ENCODE data around the gene HSPB7. TPM values are rescaled to one million over a fixed set of nuclear protein-coding genes. Genes with fewer than 3 reads are reported as not detected.
"Not testable (repeated sequence)": the region's sequence is repeated elsewhere in the genome, so short reads cannot be mapped to it uniquely, and the experiment has no call there.

Gene HSPB7
- total and polyA plus RNA-seq, 10 donors: 0.60 to 8.1 (median 2.4) TPM

DNA sequence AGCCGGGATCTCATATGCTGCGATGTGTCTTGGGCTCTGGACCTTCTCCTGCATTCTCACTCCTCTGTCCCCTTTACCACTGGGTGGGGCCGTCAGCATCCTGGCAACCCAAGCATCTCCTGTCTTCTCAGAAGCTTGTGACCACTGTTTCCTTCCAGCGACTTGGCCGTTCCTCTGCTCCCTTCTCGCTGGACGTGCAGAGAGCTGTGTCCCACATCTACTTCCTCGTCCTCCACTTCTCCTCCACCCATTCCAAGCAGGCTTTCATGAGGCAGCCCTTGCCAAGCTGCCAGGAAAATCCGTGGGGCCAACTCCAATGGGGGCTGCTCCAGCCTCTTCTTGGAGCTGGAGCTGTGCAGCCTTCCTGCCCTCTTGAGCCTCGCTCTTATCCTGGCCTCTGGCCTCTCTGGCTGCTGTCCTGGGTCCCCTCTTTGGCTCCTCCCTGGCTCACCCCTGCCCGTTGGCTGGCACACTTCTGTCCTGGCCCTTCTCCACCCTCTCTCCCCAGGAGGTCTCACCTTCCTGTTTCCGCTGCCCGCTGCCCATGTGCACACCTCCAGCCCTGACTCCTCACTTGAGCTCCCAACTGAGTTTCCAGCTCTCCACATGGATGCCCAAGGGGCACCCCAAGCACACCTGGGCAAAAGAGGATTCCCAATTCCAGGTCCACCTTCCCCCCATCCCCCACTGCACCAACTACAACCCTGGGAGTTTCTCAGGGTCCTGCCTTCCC lies 46.9 kb upstream of the HSPB7 start:
- no peaks in the 10 kb centered on the region for H3K27me3 ChIP-seq (replicated peaks in 1 of 7)
- no peaks in the 10 kb centered on the region for H3K9me3 ChIP-seq
- no peaks in the 10 kb centered on the region for H3K36me3 ChIP-seq
- no peak for DNase-seq
- intact Hi-C loops (cut with DNase I; ENCODE audit: low total_unique reads): no loop called here
- H3K27ac ChIP-seq: no peak overlapping the region
- H3K4me3 ChIP-seq: no peak overlapping the region
- TF ChIP-seq POLR2A (IDR thresholded peaks at IDR 0.05): no peak
- no peak for TF ChIP-seq CTCF (IDR thresholded peaks at IDR 0.05 in 8 of 11, conservative IDR thresholded peaks at IDR 0.05 in 3 of 11)
- no peak for TF ChIP-seq POLR2AphosphoS5 (IDR thresholded peaks at IDR 0.05)
- H3K4me1 ChIP-seq: peaks cover 0 to 35% (median 15%) of the 10 kb centered on the region in 6 donors
- WGBS, 5 donors: 32 to 38% (median 36%) methylated on average over 13 of the region's 13 CpGs

DNA sequence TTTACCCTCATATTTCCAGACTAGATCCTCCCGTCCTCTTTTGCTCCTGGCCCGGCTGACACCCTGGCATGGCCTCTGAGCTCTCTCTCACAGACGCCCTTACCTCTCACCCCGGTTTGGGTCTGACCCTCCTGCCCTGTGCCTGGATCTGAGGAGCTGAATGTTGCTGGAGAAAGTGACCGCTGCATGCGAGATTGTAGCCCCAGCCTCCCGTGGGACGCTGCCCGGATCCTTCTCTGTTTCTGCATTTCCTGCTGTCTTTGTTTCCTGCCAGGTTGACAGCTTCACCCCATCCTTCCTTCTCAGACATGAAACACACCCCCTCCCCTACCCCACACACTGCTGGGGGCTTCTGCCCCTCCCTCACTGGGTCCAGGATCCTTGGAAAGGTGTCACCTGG lies 46.1 kb upstream of the HSPB7 start:
- H3K27ac ChIP-seq: no peak overlapping the region
- no peak for TF ChIP-seq POLR2A (IDR thresholded peaks at IDR 0.05)
- TF ChIP-seq POLR2AphosphoS5 (IDR thresholded peaks at IDR 0.05): no peak
- no peak for TF ChIP-seq CTCF (IDR thresholded peaks at IDR 0.05 in 8 of 11, conservative IDR thresholded peaks at IDR 0.05 in 3 of 11)
- intact Hi-C loops (cut with DNase I; ENCODE audit: low total_unique reads): no loop called here
- no peaks in the 10 kb centered on the region for H3K9me3 ChIP-seq
- WGBS, 5 donors: 37 to 56% (median 44%) methylated on average over 9 of the region's 9 CpGs
- H3K36me3 ChIP-seq: no peaks in the 10 kb centered on the region
- no peak for DNase-seq
- H3K4me3 ChIP-seq: no peak overlapping the region
- H3K4me1 ChIP-seq: peaks cover 0 to 28% (median 15%) of the 10 kb centered on the region in 6 donors
- no peaks in the 10 kb centered on the region for H3K27me3 ChIP-seq (replicated peaks in 1 of 7)

- Histone ChIP-seq H3K4me3 (no peak overlapping the region), H3K4me1 (peaks cover 0 to 22% (median 11%) of the 10 kb centered on the region in 6 donors), H3K27ac (no peak overlapping the region), H3K36me3 (no peaks in the 10 kb centered on the region), H3K9me3 (no peaks in the 10 kb centered on the region), H3K27me3 (replicated peaks in 1 of 7) (no peaks in the 10 kb centered on the region)
- 90 to 93% (median 92%) methylated on average over 15 of the region's 15 CpGs for WGBS, 5 donors
- DNase-seq: no peak
- intact Hi-C loops (cut with DNase I; ENCODE audit: low total_unique reads): no loop called here
- no peak for TF ChIP-seq POLR2A (IDR thresholded peaks at IDR 0.05)
- no peak for TF ChIP-seq POLR2AphosphoS5 (IDR thresholded peaks at IDR 0.05)
- no peak for TF ChIP-seq CTCF (IDR thresholded peaks at IDR 0.05 in 8 of 11, conservative IDR thresholded peaks at IDR 0.05 in 3 of 11)
Measured at GRCh38 chr1:16063226-16063829, 45.5 kb upstream of the HSPB7 start.

DNA sequence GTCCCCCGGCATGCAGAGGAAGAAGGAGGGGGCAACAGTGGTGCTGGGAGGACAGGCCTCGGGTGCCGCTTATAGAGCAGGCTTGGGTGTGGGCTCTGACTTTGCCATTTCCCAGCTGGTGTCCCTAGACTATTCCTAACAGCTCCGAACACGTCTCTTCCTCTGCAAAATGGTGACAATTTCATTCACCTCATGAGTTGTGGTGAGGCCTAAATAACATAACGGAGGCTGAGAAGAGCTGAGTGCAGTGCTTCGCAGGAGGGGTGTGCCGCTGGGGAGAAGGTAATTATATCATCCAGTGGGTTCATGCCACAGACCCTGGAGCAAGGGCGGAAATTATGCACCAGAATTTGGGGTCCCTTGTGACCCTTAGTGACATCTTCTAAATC lies 44.8 kb upstream of the HSPB7 start:
- H3K9me3 ChIP-seq; DNase-seq; intact Hi-C loops (cut with DNase I; ENCODE audit: low total_unique reads); H3K27ac ChIP-seq; H3K36me3 ChIP-seq; H3K27me3 ChIP-seq (replicated peaks in 1 of 7); H3K4me3 ChIP-seq: not testable (repeated sequence)
- WGBS, 5 donors: 85 to 93% (median 88%) methylated on average over 9 of the region's 9 CpGs
- H3K4me1 ChIP-seq: peaks cover 0 to 17% (median 4%) of the 10 kb centered on the region in 6 donors

GRCh38 chr1:16061989-16062686 lies 44.3 kb upstream of the HSPB7 start:
- H3K4me3 ChIP-seq; DNase-seq; intact Hi-C loops (cut with DNase I; ENCODE audit: low total_unique reads); H3K36me3 ChIP-seq; H3K9me3 ChIP-seq; H3K27me3 ChIP-seq (replicated peaks in 1 of 7); H3K27ac ChIP-seq: not testable (repeated sequence)
- WGBS, 5 donors: 76 to 91% (median 84%) methylated on average over 5 to 18 of the region's 18 CpGs
- H3K4me1 ChIP-seq: peaks cover 0 to 12% (median 4%) of the 10 kb centered on the region in 6 donors

Data from spleen (tissue), 11 donors.